Measurements from ENCODE around the gene EOGT.

DNA sequence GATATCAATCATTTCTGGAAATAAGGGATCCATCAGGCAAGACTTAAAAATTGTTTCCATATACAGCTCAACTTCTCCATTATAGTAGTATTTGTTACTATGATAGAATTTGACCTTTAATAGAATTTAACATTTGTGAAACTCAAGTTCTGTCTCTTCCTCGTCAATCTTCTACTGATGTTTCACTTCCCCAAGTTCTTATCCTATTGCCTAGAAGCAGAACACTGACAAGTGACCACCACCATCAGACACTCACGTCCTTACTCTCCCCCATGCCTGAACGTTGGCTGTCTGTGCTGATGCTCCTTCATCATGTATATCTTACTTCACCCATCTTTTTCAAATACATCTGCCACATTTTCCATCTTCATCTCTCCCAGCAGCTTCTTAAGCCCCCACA, 54.6 kb downstream of the EOGT start:
- TF ChIP-seq POLR2A (IDR thresholded peaks at IDR 0.05; ENCODE audit: low read length) (no peak), GATA1 (IDR thresholded peaks at IDR 0.05; ENCODE audit: low read depth, low read length) (no peak)
